HG03442 (cell line): ENCODE results near the gene DMPK.
A peak's percentile ranks its signal among the peaks of the same experiment; 100 is the strongest.

Experiments
- ATAC-seq: cut with Tn5 transposase; IDR thresholded peaks from one replicate; pipeline ENCODE4 v1.9.1; 2021; ENCODE audit warnings: mild to moderate bottlenecking, moderate library complexity; ENCODE audit not compliant: unreplicated experiment

Gene DMPK

GRCh38 chr19:45782162-45782691, at the start of gene DMPK:
DMPK (minus strand) TSS chr19:45782490; CDS start chr19:45782352, 138 bp downstream.
- ATAC-seq, result no peak

GRCh38 chr19:45828945-45829344, 46.7 kb upstream of the DMPK start:
- ATAC-seq, result no peak

GRCh38 chr19:45828523-45828922, 46.2 kb upstream of the DMPK start:
- no peak for ATAC-seq

DNA sequence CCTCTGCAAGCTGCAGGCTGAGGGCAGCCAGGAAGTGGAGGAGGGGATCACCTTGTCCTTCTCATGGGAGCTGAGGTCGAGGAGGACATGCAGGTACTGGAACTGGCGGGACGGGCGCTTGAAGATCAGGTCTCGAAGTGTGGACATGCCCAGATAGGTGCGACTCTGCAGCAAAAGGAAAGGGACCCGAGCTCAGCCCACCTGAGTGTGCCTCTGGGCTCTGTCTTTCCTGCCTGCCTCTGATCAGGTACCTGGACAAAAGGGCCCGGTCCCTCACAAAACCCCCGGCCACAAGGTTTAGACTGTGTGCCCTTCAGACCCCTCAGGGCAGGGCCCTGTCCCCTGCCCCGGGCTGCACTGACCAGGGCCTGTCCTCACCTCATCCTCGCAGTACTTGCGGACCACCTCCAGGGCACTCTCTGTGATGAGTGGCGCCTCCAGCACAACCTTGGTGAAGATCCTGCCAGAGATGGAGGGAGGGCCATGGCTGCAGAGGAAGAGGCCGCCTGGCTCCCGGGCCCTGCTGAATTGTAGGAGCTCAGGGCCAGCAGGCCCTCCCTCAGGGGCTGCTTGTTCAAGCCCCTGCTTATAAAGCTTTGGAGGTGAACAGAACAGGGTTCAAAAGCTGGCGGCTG, 45.3 kb upstream of the DMPK start:
- ATAC-seq, result no peak

DNA sequence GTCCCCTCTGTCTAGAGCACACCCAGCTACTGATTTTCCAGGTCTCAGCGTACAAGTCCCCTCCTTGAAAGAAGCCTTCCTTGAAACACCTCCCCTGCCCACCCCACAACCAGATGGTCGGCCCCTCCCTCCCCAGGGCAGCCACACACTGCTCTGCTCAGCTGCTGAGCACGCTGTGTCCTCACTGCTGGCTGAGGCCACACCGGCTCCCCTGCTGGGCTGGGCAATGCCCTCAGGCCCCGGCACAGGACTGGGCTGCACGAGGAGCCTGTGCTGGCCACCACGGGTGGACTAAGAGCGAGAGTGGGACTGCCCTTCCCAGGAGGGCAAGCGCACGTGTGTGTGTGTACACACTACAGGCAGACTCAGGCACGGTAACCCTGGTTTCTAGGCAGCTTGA, 44.6 kb upstream of the DMPK start:
- no peak for ATAC-seq

- ATAC-seq, result no peak
Measured at GRCh38 chr19:45825917-45826893, 43.9 kb upstream of the DMPK start.

DNA sequence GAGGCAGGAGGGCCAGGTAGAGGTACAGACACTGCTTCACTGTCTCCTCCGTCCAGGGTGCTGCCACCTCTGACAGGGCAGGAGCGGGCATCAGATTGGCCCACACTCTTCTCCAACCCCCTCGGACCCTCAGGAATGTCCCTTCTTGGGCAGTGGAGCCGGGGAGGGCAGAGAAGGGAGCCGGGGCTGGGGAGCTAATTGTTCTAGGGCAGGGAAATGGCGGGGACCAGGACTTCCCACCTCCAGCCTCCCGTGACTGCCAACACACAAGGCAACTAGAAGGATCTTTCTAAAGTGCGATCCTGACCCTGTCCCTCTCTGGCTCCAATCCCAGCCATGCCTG, 42.9 kb upstream of the DMPK start:
- ATAC-seq, result no peak

- ATAC-seq, result no peak
Measured at GRCh38 chr19:45824531-45825262, 42.4 kb upstream of the DMPK start.

DNA sequence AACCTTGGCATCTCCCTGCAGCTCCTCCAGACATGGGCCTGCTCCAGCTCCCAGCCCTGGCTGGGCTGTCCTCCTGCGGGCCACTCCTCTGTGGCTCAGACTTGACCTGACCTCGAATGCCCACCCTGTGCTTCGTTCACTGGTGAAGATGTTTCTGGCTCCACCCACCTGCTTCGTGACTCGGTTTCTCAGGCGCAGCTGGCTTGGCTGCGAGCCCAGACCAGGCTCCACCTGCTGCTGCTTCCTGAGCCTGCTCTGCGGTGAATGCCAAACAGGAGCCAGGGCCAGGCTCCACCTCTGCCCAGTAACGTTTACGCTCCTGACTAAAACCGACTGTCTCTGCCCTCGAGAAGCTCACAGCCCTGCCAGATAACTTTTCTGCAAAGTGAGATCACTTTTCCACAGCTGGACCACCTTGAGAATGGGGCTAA, 41.8 kb upstream of the DMPK start:
- no peak for ATAC-seq

GRCh38 chr19:45823182-45823581, 40.9 kb upstream of the DMPK start:
- ATAC-seq, result no peak

DNA sequence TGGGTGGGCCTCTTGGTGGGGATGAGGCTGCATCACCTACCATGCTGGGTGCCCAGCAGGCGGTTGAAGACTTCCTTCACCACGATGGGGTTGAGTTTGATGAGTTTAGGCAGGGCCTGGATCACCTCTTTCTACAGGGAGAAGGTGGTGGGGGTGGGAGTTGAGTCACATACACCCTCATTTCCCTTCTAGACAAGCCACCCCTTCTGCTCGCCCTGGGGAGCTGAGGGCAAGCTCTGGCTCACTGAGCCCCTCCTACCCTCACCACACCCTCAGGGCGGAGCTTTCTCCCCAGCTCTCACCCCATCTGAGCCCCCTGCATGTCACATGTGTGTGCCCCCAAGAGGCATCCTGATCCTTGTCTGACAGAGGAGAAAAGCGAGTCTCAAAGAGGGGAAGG, 40.4 kb upstream of the DMPK start:
- ATAC-seq, result no peak

- no peak for ATAC-seq
Measured at GRCh38 chr19:45821570-45821969, 39.3 kb upstream of the DMPK start.

DNA sequence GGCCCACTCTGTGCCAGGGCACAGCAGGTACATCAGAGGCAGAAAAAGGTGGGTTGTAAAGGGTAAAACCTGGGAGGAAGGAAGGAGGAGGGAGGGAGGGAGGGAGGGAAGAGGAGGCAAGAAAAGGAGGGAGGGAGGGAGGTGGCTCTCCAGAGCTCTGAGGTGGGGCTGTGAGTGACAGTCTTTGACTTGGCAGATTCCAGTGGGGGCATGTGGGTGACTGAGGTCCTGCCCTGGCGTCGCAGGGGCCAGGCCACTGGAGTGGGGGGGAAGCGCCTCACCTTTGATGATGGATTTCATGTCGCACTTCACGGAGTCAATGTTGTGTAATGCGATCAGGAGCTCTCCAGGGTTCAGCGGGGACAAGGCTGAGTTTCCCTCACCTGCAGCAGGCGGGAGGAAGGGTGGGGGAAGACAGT, 38.8 kb upstream of the DMPK start:
- no peak for ATAC-seq

- no peak for ATAC-seq
Measured at GRCh38 chr19:45820413-45821102, 38.3 kb upstream of the DMPK start.

- no peak for ATAC-seq
Measured at GRCh38 chr19:45819769-45820168, 37.5 kb upstream of the DMPK start.

GRCh38 chr19:45817725-45818301, 35.5 kb upstream of the DMPK start:
- ATAC-seq, result no peak

DNA sequence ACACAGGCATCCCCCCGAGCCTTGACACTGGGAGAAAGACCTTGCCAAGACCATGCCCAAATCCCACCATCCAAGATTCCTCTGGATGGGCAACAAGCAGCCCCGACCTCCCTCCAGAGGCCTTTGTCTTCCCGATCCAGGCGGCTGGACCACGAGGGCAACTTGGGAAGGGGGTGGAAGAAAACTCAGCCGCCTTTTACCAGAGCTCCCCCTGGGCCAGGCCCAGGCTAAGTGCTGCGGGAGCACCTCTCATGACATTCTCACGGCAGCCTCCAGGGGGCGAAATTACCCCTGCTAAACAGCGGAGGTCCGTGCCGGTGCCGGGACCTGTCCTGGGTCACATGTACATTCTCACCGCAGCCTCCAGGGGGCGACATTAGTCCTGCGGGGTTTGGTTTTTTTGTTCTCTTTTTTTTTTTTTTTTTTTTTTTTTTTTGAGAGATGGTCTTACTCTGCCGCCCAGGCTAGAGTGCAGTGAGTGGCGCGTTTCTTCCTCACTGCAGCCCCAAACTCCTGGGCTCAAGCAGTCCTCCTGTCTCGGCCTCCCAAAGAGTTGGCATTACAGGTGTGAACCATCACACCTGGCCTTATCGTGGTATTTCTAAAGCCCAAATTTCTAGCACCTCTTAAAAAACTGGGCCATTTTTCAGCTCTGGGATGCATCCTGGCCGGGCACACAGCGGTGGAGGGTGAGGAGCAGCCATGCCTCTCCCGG, 34.9 kb upstream of the DMPK start:
- peak; percentile 74 for ATAC-seq

DNA sequence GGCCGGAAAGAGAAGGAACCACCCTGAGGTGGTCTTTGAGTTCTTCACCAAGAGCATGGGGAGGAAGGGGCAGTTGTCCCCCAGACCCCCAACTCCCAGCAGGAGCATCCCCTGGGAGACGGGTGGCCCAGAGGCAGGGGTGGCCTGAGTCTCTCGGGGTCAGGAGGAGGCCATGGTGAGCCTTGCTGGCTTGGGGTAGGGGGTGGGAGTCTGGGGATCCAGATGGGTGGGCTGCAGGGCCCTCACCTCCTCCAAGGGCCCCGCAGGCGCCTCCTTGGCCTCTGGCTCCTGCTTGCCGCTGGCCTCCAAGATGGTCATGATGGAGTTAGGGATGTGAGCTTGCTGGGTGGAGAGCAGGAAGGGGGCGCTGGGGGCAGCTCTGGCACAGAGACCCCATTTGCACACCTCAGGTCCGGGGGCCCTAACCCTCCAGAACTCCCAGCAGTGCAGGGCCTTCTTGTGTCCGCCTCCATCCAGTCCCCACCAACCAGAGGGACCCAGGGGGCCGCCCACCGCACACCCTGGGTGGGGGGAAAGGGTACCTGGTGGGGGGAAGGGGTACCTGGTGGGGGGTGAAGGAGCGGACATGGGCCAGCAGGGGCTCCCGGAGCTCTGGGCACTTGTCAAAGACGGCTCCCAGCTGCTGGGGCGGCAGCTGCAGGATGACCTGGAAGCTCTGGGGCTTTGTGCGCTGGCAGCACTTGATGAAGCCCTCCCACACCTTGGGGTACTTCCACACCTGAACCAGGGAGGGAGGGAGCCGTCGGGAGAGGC, 34.1 kb upstream of the DMPK start:
- ATAC-seq, result no peak
